Bronchial epithelial cell (primary cell): ENCODE measurements around the gene SAFB. TPM values are rescaled to one million over a fixed set of nuclear protein-coding genes. Genes with fewer than 3 reads are reported as not detected.

Experiments used
- DNase-seq: peaks from one replicate; pipeline ENCODE4 v3.0.0-alpha.2; 2010; ENCODE audit warnings: low read depth
- FAIRE-seq: peaks from 2 replicates; lab custom pipeline; 2011; peaks lifted over from hg19 to GRCh38; lab: Jason Lieb, UNC
- H3K27me3 ChIP-seq: 2 replicates; pipeline ENCODE4 v1.5.1; 2011; ENCODE audit warnings: low read length; ENCODE audit not compliant: control insufficient read depth, insufficient read depth
- H3K36me3 ChIP-seq: 2 replicates; pipeline ENCODE4 v1.5.1; 2011; ENCODE audit warnings: low read length; ENCODE audit not compliant: control insufficient read depth, insufficient read depth
- H3K4me3 ChIP-seq: 2 replicates; pipeline ENCODE4 v1.5.1; 2011; ENCODE audit warnings: mild to moderate bottlenecking, low read depth, low read length, control low read depth
- CTCF ChIP-seq: IDR thresholded peaks from 2 replicates; pipeline ENCODE4 v1.5.1; 2011; ENCODE audit warnings: mild to moderate bottlenecking, moderate library complexity, low read length, control low read depth, inconsistent platforms; ENCODE audit not compliant: insufficient read depth, severe bottlenecking
- total RNA-seq: library from RNA; depleted of rRNA; stranded (reverse); fragments of >200 nt; gene quantifications from 2 replicates; pipeline ENCODE4 v1.2.1, GENCODE V29; 2014

SAFB gene
- total RNA-seq, 1 donor from 2014 or later: 44.0 TPM

- no peaks in the 10 kb centered on the region for H3K27me3 ChIP-seq
- peaks cover 44% of the 10 kb centered on the region for H3K36me3 ChIP-seq
- no peak for TF ChIP-seq CTCF
- FAIRE-seq: no peak
- no peak overlapping the region for H3K4me3 ChIP-seq
- DNase-seq: no peak
Measured at GRCh38 chr19:5693195-5694166, 70.6 kb downstream of the SAFB start.

GRCh38 chr19:5694167-5694955 lies 71.5 kb downstream of the SAFB start:
- peaks cover 51% of the 10 kb centered on the region for H3K36me3 ChIP-seq
- H3K27me3 ChIP-seq: no peaks in the 10 kb centered on the region
- FAIRE-seq (no peak), DNase-seq (no peak)
- no peak overlapping the region for H3K4me3 ChIP-seq
- TF ChIP-seq CTCF: no peak

- FAIRE-seq: no peak
- DNase-seq: no peak
- Histone ChIP-seq H3K36me3 (peaks cover 51% of the 10 kb centered on the region), H3K4me3 (no peak overlapping the region), H3K27me3 (no peaks in the 10 kb centered on the region)
- no peak for TF ChIP-seq CTCF
Measured at GRCh38 chr19:5694956-5695648, 72.2 kb downstream of the SAFB start.

- FAIRE-seq: no peak
- Histone ChIP-seq H3K4me3 (no peak overlapping the region), H3K27me3 (no peaks in the 10 kb centered on the region), H3K36me3 (peaks cover 55% of the 10 kb centered on the region)
- no peak for DNase-seq
- no peak for TF ChIP-seq CTCF
Measured at GRCh38 chr19:5695649-5696195, 72.8 kb downstream of the SAFB start.

DNA sequence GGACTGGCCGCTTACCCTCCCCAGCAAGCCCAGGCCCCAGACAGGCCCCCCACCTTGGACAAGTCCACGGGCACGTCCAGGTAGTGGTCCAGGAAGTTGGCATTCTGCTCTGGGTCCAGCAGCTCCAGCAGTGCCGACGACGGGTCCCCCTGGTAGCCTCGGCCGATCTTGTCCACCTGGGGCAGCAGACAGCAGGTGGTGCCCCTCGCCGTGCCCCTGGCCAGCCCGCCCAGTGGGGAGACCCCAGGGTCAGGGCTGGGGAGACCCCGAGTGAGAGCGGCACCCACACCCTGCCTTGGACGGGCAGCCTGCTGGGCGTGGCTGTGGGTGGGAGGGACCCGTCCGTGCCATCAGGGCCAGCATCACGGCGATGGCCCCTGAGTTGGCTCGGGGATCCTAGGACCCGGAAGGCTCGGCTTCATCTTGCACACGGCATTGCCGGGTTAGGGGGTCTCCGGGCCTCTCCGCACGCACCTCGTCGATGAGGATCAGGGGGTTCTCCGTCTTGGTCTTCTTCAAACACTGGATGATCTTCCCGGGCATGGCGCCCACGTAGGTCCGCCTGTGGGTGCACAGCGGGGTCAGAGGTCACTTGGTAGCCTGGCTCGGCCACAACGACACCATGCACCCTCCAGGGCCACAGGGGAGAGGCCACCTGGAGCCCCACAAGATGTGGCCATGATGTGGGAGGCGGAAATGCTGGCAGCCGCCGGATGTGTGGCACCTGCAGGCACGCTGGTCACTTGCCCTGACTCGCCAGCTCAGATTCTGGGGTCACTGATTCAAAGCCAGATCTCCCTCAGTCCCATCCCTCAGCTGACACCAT lies 73.5 kb downstream of the SAFB start:
- DNase-seq (no peak), FAIRE-seq (no peak)
- H3K4me3 ChIP-seq: no peak overlapping the region
- no peak for TF ChIP-seq CTCF
- H3K27me3 ChIP-seq: no peaks in the 10 kb centered on the region
- peaks cover 53% of the 10 kb centered on the region for H3K36me3 ChIP-seq
